GM23338 (cell line): ENCODE measurements around the gene SLC2A13. TPM values are rescaled to one million over a fixed set of nuclear protein-coding genes. Genes with fewer than 3 reads are reported as not detected.

Source experiments
- ATAC-seq: fragments of 200-7000 bp; cut with Tn5 transposase; 3 replicates; pipeline ENCODE4 v1.9.1; 2020
- DNase-seq: peaks from one replicate; pipeline ENCODE4 v3.0.0-alpha.2; 2015; ENCODE audit warnings: low spot score
- H2AFZ ChIP-seq: fragments of 200-600 bp; sonication (generic); 2 replicates; pipeline ENCODE4 v1.8.0; 2016; ENCODE audit warnings: antibody characterized with exemption, mild to moderate bottlenecking, moderate library complexity
- H3F3A ChIP-seq: fragments of 200-600 bp; sonication (generic); replicated peaks from 2 replicates; pipeline ENCODE4 v1.8.0; 2017; ENCODE audit warnings: antibody characterized with exemption, mixed run types, low read depth
- H3K27ac ChIP-seq: fragments of 200-600 bp; sonication (generic); 2 replicates; pipeline ENCODE4 v1.6.1; 2016; ENCODE audit warnings: low read depth
- H3K27me3 ChIP-seq: fragments of 200-600 bp; sonication (generic); 2 replicates; pipeline ENCODE4 v1.8.0; 2016; ENCODE audit warnings: mild to moderate bottlenecking, mixed run types, moderate library complexity; ENCODE audit not compliant: insufficient read depth
- H3K36me3 ChIP-seq: fragments of 200-600 bp; sonication (generic); 2 replicates; pipeline ENCODE4 v1.8.0; 2016; ENCODE audit warnings: mild to moderate bottlenecking; ENCODE audit not compliant: insufficient read depth
- H3K4me1 ChIP-seq: fragments of 200-600 bp; sonication (generic); 2 replicates; pipeline ENCODE4 v1.8.0; 2016; ENCODE audit warnings: mild to moderate bottlenecking, moderate library complexity; ENCODE audit not compliant: insufficient read depth
- H3K4me2 ChIP-seq: fragments of 200-600 bp; sonication (generic); 2 replicates; pipeline ENCODE4 v1.7.1; 2017; ENCODE audit warnings: mixed run types
- H3K4me3 ChIP-seq: fragments of 200-600 bp; sonication (generic); 2 replicates; pipeline ENCODE4 v1.6.1; 2016; ENCODE audit warnings: mixed run types
- H3K79me2 ChIP-seq: fragments of 200-600 bp; sonication (generic); replicated peaks from 2 replicates; pipeline ENCODE4 v1.8.0; 2017; ENCODE audit warnings: mild to moderate bottlenecking; ENCODE audit not compliant: insufficient read depth
- H3K9me2 ChIP-seq: fragments of 200-600 bp; sonication (generic); 2 replicates; pipeline ENCODE4 v1.8.0; 2017; ENCODE audit not compliant: insufficient read depth
- H4K20me1 ChIP-seq: fragments of 200-600 bp; sonication (generic); replicated peaks from 2 replicates; pipeline ENCODE4 v1.8.0; 2017; ENCODE audit warnings: mild to moderate bottlenecking; ENCODE audit not compliant: insufficient read depth
- H3K27ac Mint-ChIP-seq: 2 replicates; pipeline ENCODE4 v1.8.0; 2020; ENCODE audit warnings: inconsistent platforms, mild to moderate bottlenecking, moderate library complexity, mixed read lengths
- H3K27me3 Mint-ChIP-seq: 3 replicates; pipeline ENCODE4 v1.8.0; 2022; ENCODE audit warnings: low read depth, mild to moderate bottlenecking, moderate library complexity, mixed read lengths, inconsistent platforms; ENCODE audit not compliant: insufficient read depth, poor library complexity
- H3K36me3 Mint-ChIP-seq: 3 replicates; pipeline ENCODE4 v1.8.0; 2021; ENCODE audit warnings: low read depth, mild to moderate bottlenecking, inconsistent platforms, moderate library complexity, mixed read lengths
- H3K4me1 Mint-ChIP-seq: 3 replicates; pipeline ENCODE4 v1.8.0; 2020; ENCODE audit warnings: mild to moderate bottlenecking, inconsistent platforms, mixed read lengths
- H3K4me3 Mint-ChIP-seq: 3 replicates; pipeline ENCODE4 v1.8.0; 2021; ENCODE audit warnings: moderate library complexity, mild to moderate bottlenecking, inconsistent platforms, mixed read lengths
- H3K9me3 Mint-ChIP-seq: 3 replicates; pipeline ENCODE4 v1.8.0; 2020; ENCODE audit warnings: moderate library complexity, mild to moderate bottlenecking, inconsistent platforms, mixed read lengths
- CREB1 ChIP-seq: fragments of 250-450 bp; sonication (Bioruptor Pico); IDR thresholded peaks from 2 replicates; pipeline ENCODE4 v1.5.0; 2020; ENCODE audit warnings: low read depth, mild to moderate bottlenecking, moderate library complexity
- ETS1 ChIP-seq: IDR thresholded peaks from 2 replicates; pipeline ENCODE4 v1.6.1; 2016; ENCODE audit warnings: antibody characterized with exemption
- EZH2 ChIP-seq: fragments of 200-600 bp; sonication (generic); IDR thresholded peaks from one replicate; pipeline ENCODE4 v1.8.0; 2017; ENCODE audit warnings: antibody characterized with exemption, mild to moderate bottlenecking, low read depth; ENCODE audit not compliant: unreplicated experiment
- EZH2phosphoT487 ChIP-seq: fragments of 200-600 bp; sonication (generic); IDR thresholded peaks from one replicate; pipeline ENCODE4 v1.8.1; 2018; ENCODE audit warnings: antibody characterized with exemption; ENCODE audit not compliant: unreplicated experiment
- JUNB ChIP-seq: IDR thresholded peaks from one replicate; pipeline ENCODE4 v1.6.1; 2016; ENCODE audit warnings: antibody characterized with exemption; ENCODE audit not compliant: unreplicated experiment
- POLR2AphosphoS5 ChIP-seq: IDR thresholded peaks from 2 replicates; pipeline ENCODE4 v1.6.1; 2016; ENCODE audit warnings: antibody characterized with exemption, low read depth
- ZNF114 ChIP-seq: fragments of 250-450 bp; sonication (Bioruptor Pico); IDR thresholded peaks from 2 replicates; pipeline ENCODE4 v1.5.0; 2020; ENCODE audit warnings: mild to moderate bottlenecking, moderate library complexity
- ZNF462 ChIP-seq: fragments of 250-450 bp; sonication (Bioruptor Pico); IDR thresholded peaks from 2 replicates; pipeline ENCODE4 v1.5.0; 2020; ENCODE audit warnings: mild to moderate bottlenecking, moderate library complexity
- polyA plus RNA-seq: library from polyadenylated mRNA; unstranded; fragments of >200 nt; fragmentation: Nextera tagmentation; extraction: Ambion mirVana; gene quantifications from 2 replicates; pipeline ENCODE4 v1.2.1, GENCODE V29; 2016
- total RNA-seq: library from RNA; depleted of rRNA; stranded (reverse); fragments of >200 nt; shearing (Covaris generic); gene quantifications from 2 replicates; pipeline ENCODE4 v1.2.3, GENCODE V29; 2014

The SLC2A13 gene
- total and polyA plus RNA-seq, 2 experiments from 2014 or later, result 6.8 to 22.7 TPM

- TF ChIP-seq ZNF462 (CRISPR knock-in tag), result no peak
- no peak for TF ChIP-seq ETS1
- no peak for TF ChIP-seq EZH2phosphoT487
- TF ChIP-seq POLR2AphosphoS5, result no peak
Observed at GRCh38 chr12:40105265-40105514, 691 bp downstream of the SLC2A13 start (continued).

DNA sequence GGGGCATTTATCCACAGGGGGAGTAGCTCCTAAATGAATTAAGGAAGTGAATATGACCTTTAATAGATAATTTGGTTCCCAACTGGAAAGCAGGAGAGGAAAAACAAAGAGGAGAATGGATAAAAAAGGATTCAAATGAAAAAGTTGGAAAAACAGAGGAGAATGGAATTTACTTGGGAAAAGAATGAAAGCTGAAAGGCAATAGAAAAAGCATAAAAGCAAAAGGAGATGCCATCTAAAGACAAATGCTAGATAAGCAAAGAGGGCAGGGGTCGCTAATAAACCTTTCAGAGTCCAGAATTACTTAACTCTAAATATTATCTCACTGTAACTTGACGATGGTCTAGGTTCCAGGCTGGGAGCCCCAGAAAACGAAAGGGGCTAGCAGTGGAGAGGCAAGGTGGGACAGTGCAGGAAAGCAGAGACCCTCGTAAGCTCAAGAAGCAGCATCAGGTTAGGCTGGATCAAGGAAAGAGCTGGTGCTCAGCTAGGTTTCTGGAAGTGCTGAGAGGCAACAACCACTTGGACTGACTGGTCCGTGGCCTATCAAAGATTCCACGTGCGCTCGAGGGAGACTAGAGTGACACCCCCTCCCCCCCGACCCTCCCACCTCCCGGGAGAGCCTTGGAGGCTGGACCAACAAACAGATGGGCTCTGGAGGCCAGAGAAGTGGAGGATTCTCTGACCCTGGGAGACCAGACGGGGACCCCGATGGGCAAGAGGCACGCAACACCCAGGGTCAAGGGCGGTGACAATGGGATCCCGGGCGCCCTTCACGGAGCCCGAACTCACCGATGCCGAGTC lies 1.2 kb downstream of the SLC2A13 start:
- H3K79me2 ChIP-seq, result peaks cover 48% of the 10 kb centered on the region

More for the DNA sequence above, 1.2 kb downstream of the SLC2A13 start:
- Histone ChIP-seq H3K4me2 (peak overlapping the region; percentile 78), H3K9me2 (no peaks in the 10 kb centered on the region), H2AFZ (peak overlapping the region; percentile 83), H3F3A (no peaks in the 10 kb centered on the region), H4K20me1 (peaks cover 18% of the 10 kb centered on the region; the same call in 1 of the 2 replicates), H3K27me3 (peaks cover 12% of the 10 kb centered on the region), H3K27ac (no peak overlapping the region), H3K4me1 (peaks cover 27% of the 10 kb centered on the region), H3K4me3 (peak overlapping the region; percentile 74), H3K36me3 (no peaks in the 10 kb centered on the region)
- Mint-ChIP-seq H3K4me1 (peaks cover 34% of the 10 kb centered on the region), H3K27me3 (peaks cover 17% of the 10 kb centered on the region), H3K36me3 (no peaks in the 10 kb centered on the region; the same call in 2 of the 3 replicates), H3K9me3 (peaks cover 4% of the 10 kb centered on the region; the same call in 1 of the 3 replicates), H3K27ac (no peak overlapping the region), H3K4me3 (peak overlapping the region; percentile 70)
- ATAC-seq, result no peak
- DNase-seq, result peak; percentile 27
- no peak for TF ChIP-seq CREB1
- TF ChIP-seq EZH2, result no peak
- TF ChIP-seq POLR2AphosphoS5, result no peak
- TF ChIP-seq JUNB, result no peak
- TF ChIP-seq ZNF114 (CRISPR knock-in tag), result no peak
